ENCODE results near the gene SOX11. TPM values are rescaled to one million over a fixed set of nuclear protein-coding genes. Genes with fewer than 3 reads are reported as not detected.
"Not testable (repeated sequence)": the region's sequence is repeated elsewhere in the genome, so short reads cannot be mapped to it uniquely, and the experiment has no call there.

The SOX11 gene
- polyA plus RNA-seq = not detected

- DNase-seq = no peak
- Mint-ChIP-seq H3K4me1 (peaks cover 2 to 4% of the 10 kb centered on the region in 2 donors), H3K27ac (no peak within 1 kb of the TSS), H3K9me3 (peaks cover 3 to 28% (median 10%) of the 10 kb centered on the region in 6 donors), H3K36me3 (peaks cover 0 to 7% (median 6%) of the 10 kb centered on the region in 3 donors), H3K27me3 (ENCODE audit: low read depth in 3 of 3) (peaks cover 14 to 24% (median 17%) of the 10 kb centered on the region in 3 donors), H3K4me3 (no peak within 1 kb of the TSS)
Measured at GRCh38 chr2:5691985-5692529, at the start of gene SOX11. SOX11 (plus strand) TSS chr2:5692384; CDS start chr2:5692722, 338 bp downstream.

- not testable (repeated sequence) for H3K4me3 Mint-ChIP-seq; H3K27me3 Mint-ChIP-seq (ENCODE audit: low read depth in 3 of 3); DNase-seq; H3K4me1 Mint-ChIP-seq; H3K9me3 Mint-ChIP-seq; H3K27ac Mint-ChIP-seq; H3K36me3 Mint-ChIP-seq
Measured at GRCh38 chr2:5652734-5653133, 39.5 kb upstream of the SOX11 start.

GRCh38 chr2:5653756-5654155 lies 38.4 kb upstream of the SOX11 start:
- not testable (repeated sequence) for DNase-seq; H3K4me3 Mint-ChIP-seq; H3K27me3 Mint-ChIP-seq (ENCODE audit: low read depth in 3 of 3); H3K36me3 Mint-ChIP-seq; H3K9me3 Mint-ChIP-seq; H3K4me1 Mint-ChIP-seq; H3K27ac Mint-ChIP-seq

- peaks cover 0 to 1% (median 0%) of the 10 kb centered on the region in 3 donors for H3K27me3 Mint-ChIP-seq (ENCODE audit: low read depth in 3 of 3)
- DNase-seq = no peak
- H3K4me3 Mint-ChIP-seq = no peak overlapping the region
- peaks cover 0 to 13% (median 6%) of the 10 kb centered on the region in 6 donors for H3K9me3 Mint-ChIP-seq
- no peak overlapping the region for H3K27ac Mint-ChIP-seq
- H3K36me3 Mint-ChIP-seq = no peaks in the 10 kb centered on the region
- H3K4me1 Mint-ChIP-seq = no peaks in the 10 kb centered on the region
Measured at GRCh38 chr2:5657231-5657630, 35.0 kb upstream of the SOX11 start.

GRCh38 chr2:5660591-5660990 lies 31.6 kb upstream of the SOX11 start:
- no peak overlapping the region for H3K27ac Mint-ChIP-seq
- H3K27me3 Mint-ChIP-seq (ENCODE audit: low read depth in 3 of 3) = peaks cover 0 to 1% (median 0%) of the 10 kb centered on the region in 3 donors
- no peak for DNase-seq
- no peak overlapping the region for H3K4me3 Mint-ChIP-seq
- H3K9me3 Mint-ChIP-seq = peaks cover 2 to 13% (median 9%) of the 10 kb centered on the region in 6 donors
- H3K4me1 Mint-ChIP-seq = no peaks in the 10 kb centered on the region
- no peaks in the 10 kb centered on the region for H3K36me3 Mint-ChIP-seq

GRCh38 chr2:5661362-5661761 lies 30.8 kb upstream of the SOX11 start:
- DNase-seq = no peak
- Mint-ChIP-seq H3K9me3 (peaks cover 2 to 13% (median 9%) of the 10 kb centered on the region in 6 donors), H3K36me3 (no peaks in the 10 kb centered on the region), H3K27me3 (ENCODE audit: low read depth in 3 of 3) (no peaks in the 10 kb centered on the region), H3K27ac (no peak overlapping the region), H3K4me3 (no peak overlapping the region), H3K4me1 (no peaks in the 10 kb centered on the region)

- H3K27me3 Mint-ChIP-seq (ENCODE audit: low read depth in 3 of 3) = peaks cover 0 to 1% (median 0%) of the 10 kb centered on the region in 3 donors
Measured at GRCh38 chr2:5664278-5664681, 27.9 kb upstream of the SOX11 start.

GRCh38 chr2:5665066-5665465 lies 27.1 kb upstream of the SOX11 start:
- Mint-ChIP-seq H3K27me3 (ENCODE audit: low read depth in 3 of 3) (peaks cover 0 to 1% (median 0%) of the 10 kb centered on the region in 3 donors), H3K9me3 (peaks cover 4 to 14% (median 9%) of the 10 kb centered on the region in 6 donors)

More at GRCh38 chr2:5664278-5664681, 27.9 kb upstream of the SOX11 start:
- H3K4me3 Mint-ChIP-seq = no peak overlapping the region
- H3K36me3 Mint-ChIP-seq = no peaks in the 10 kb centered on the region
- H3K9me3 Mint-ChIP-seq = peaks cover 4 to 14% (median 9%) of the 10 kb centered on the region in 6 donors
- DNase-seq = no peak
- H3K27ac Mint-ChIP-seq = no peak overlapping the region
- H3K4me1 Mint-ChIP-seq = no peaks in the 10 kb centered on the region

GRCh38 chr2:5666798-5667197 lies 25.4 kb upstream of the SOX11 start:
- H3K36me3 Mint-ChIP-seq = no peaks in the 10 kb centered on the region
- H3K4me1 Mint-ChIP-seq = no peaks in the 10 kb centered on the region
- no peak for DNase-seq
- no peak overlapping the region for H3K27ac Mint-ChIP-seq
- no peak overlapping the region for H3K4me3 Mint-ChIP-seq
- H3K9me3 Mint-ChIP-seq = peaks cover 0 to 9% (median 5%) of the 10 kb centered on the region in 6 donors
- H3K27me3 Mint-ChIP-seq (ENCODE audit: low read depth in 3 of 3) = peaks cover 0 to 1% (median 0%) of the 10 kb centered on the region in 3 donors

More at GRCh38 chr2:5665066-5665465, 27.1 kb upstream of the SOX11 start:
- no peak for DNase-seq
- Mint-ChIP-seq H3K4me3 (no peak overlapping the region), H3K36me3 (no peaks in the 10 kb centered on the region), H3K4me1 (no peaks in the 10 kb centered on the region), H3K27ac (no peak overlapping the region)

- not testable (repeated sequence) for DNase-seq; H3K36me3 Mint-ChIP-seq; H3K4me3 Mint-ChIP-seq; H3K27ac Mint-ChIP-seq; H3K4me1 Mint-ChIP-seq; H3K9me3 Mint-ChIP-seq; H3K27me3 Mint-ChIP-seq (ENCODE audit: low read depth in 3 of 3)
Measured at GRCh38 chr2:5667655-5668054, 24.5 kb upstream of the SOX11 start.

- no peak overlapping the region for H3K4me3 Mint-ChIP-seq
- no peaks in the 10 kb centered on the region for H3K4me1 Mint-ChIP-seq
- H3K27me3 Mint-ChIP-seq (ENCODE audit: low read depth in 3 of 3) = peaks cover 0 to 1% (median 0%) of the 10 kb centered on the region in 3 donors
- H3K27ac Mint-ChIP-seq = no peak overlapping the region
- H3K36me3 Mint-ChIP-seq = no peaks in the 10 kb centered on the region
- H3K9me3 Mint-ChIP-seq = peaks cover 5 to 14% (median 8%) of the 10 kb centered on the region in 6 donors
- DNase-seq = no peak
Measured at GRCh38 chr2:5668682-5669250, 23.4 kb upstream of the SOX11 start.

GRCh38 chr2:5672749-5673144 lies 19.4 kb upstream of the SOX11 start:
- no peak overlapping the region for H3K4me3 Mint-ChIP-seq
- H3K9me3 Mint-ChIP-seq = peaks cover 0 to 22% (median 11%) of the 10 kb centered on the region in 6 donors
- no peak overlapping the region for H3K27ac Mint-ChIP-seq
- no peaks in the 10 kb centered on the region for H3K4me1 Mint-ChIP-seq
- peaks cover 0 to 7% (median 6%) of the 10 kb centered on the region in 3 donors for H3K27me3 Mint-ChIP-seq (ENCODE audit: low read depth in 3 of 3)
- H3K36me3 Mint-ChIP-seq = no peaks in the 10 kb centered on the region
- DNase-seq = no peak

- Mint-ChIP-seq H3K36me3 (no peaks in the 10 kb centered on the region), H3K4me3 (no peak overlapping the region), H3K27me3 (ENCODE audit: low read depth in 3 of 3) (peaks cover 0 to 7% (median 6%) of the 10 kb centered on the region in 3 donors), H3K9me3 (peaks cover 0 to 22% (median 11%) of the 10 kb centered on the region in 6 donors), H3K4me1 (no peaks in the 10 kb centered on the region), H3K27ac (no peak overlapping the region)
- no peak for DNase-seq
Measured at GRCh38 chr2:5673145-5674025, 18.8 kb upstream of the SOX11 start.

GRCh38 chr2:5674026-5674340 lies 18.2 kb upstream of the SOX11 start:
- H3K4me1 Mint-ChIP-seq = no peaks in the 10 kb centered on the region
- DNase-seq = no peak
- H3K27me3 Mint-ChIP-seq (ENCODE audit: low read depth in 3 of 3) = peaks cover 0 to 7% (median 6%) of the 10 kb centered on the region in 3 donors
- H3K9me3 Mint-ChIP-seq = peaks cover 3 to 22% (median 10%) of the 10 kb centered on the region in 6 donors
- no peaks in the 10 kb centered on the region for H3K36me3 Mint-ChIP-seq
- H3K4me3 Mint-ChIP-seq = no peak overlapping the region
- H3K27ac Mint-ChIP-seq = no peak overlapping the region

All from immature natural killer cell (primary cell).